ENCODE results near the gene MLN. TPM values are rescaled to one million over a fixed set of nuclear protein-coding genes. Genes with fewer than 3 reads are reported as not detected.

Gene MLN
- total RNA-seq, 1 experiment from 2014 or later, result not detected

DNA sequence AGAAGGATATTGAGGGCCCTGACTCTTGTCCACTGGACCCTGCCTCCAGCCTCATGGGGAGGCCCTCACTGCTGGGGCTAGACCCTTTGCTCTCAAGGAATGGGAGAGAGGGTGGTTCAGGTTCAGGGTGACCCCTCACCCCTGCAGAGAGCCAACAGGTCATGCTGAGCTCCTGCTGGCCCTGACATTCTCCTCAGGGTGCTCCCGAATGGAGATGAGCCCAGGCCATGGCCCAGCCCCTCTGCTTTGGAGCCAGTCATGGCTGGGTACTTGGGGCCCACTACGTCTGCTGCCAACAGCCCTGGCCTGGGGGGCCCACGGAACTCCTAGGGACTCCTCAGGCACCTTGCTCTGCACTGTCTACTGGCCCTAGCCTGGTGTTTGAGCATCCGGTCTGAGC, 49.2 kb upstream of the MLN start:
- no peak overlapping the region for H3K4me2 ChIP-seq (ENCODE audit: low read length)
- ChIA-PET POLR2A (no interaction called here), CTCF (no interaction called here), RAD21 (ENCODE audit: low non-redundant PET in 1 of 2, low total read pairs in 2 of 2, uncharacterized antibody in 2 of 2, unreplicated experiment in 2 of 2) (no interaction called here)
- H3K36me3 ChIP-seq (ENCODE audit: control insufficient read depth in 1 of 2, insufficient read depth in 2 of 2, low read length in 2 of 2), result no peaks in the 10 kb centered on the region
- no peaks in the 10 kb centered on the region for H4K20me1 ChIP-seq (ENCODE audit: insufficient read depth)
- H3K9me3 ChIP-seq (ENCODE audit: control insufficient read depth in 1 of 2, insufficient read depth in 1 of 2, low read depth in 1 of 2, low read length in 2 of 2), result no peaks in the 10 kb centered on the region
- no peaks in the 10 kb centered on the region for H3K79me2 ChIP-seq (ENCODE audit: insufficient read depth, low read length)
- H2AFZ ChIP-seq (ENCODE audit: low read depth, low read length, poor library complexity, severe bottlenecking), result no peak overlapping the region
- no peaks in the 10 kb centered on the region for H3K9me2 ChIP-seq (ENCODE audit: insufficient read depth)
- TF ChIP-seq FOSL1 (IDR thresholded peaks at IDR 0.05; ENCODE audit: low read depth) (no peak), EZH2 (IDR thresholded peaks at IDR 0.05) (no peak)
- TF ChIP-seq, protein P1, sequence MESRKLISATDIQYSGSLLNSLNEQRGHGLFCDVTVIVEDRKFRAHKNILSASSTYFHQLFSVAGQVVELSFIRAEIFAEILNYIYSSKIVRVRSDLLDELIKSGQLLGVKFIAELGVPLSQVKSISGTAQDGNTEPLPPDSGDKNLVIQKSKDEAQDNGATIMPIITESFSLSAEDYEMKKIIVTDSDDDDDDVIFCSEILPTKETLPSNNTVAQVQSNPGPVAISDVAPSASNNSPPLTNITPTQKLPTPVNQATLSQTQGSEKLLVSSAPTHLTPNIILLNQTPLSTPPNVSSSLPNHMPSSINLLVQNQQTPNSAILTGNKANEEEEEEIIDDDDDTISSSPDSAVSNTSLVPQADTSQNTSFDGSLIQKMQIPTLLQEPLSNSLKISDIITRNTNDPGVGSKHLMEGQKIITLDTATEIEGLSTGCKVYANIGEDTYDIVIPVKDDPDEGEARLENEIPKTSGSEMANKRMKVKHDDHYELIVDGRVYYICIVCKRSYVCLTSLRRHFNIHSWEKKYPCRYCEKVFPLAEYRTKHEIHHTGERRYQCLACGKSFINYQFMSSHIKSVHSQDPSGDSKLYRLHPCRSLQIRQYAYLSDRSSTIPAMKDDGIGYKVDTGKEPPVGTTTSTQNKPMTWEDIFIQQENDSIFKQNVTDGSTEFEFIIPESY (IDR thresholded peaks at IDR 0.05; ENCODE audit: extremely low read depth, insufficient replicate concordance, low read length), result no peak
- H3K4me1 ChIP-seq (ENCODE audit: control insufficient read depth in 1 of 2, insufficient read depth in 2 of 2, low read length in 2 of 2), result peaks cover 0 to 9% of the 10 kb centered on the region in 2 experiments; a peak in 1 of 4 replicates
- H3K27ac ChIP-seq (ENCODE audit: low read depth, low read length), result no peak overlapping the region
- intact Hi-C loops (cut with micrococcal nuclease), result no loop called here
- no peaks in the 10 kb centered on the region for H3K27me3 ChIP-seq (ENCODE audit: insufficient read depth, low read length)
- H3K9ac ChIP-seq (ENCODE audit: low read length), result no peak overlapping the region
- ATAC-seq (no peak), DNase-seq (ENCODE audit: low read depth, low spot score) (no peak)
- H3K4me3 ChIP-seq (replicated peaks in 1 of 2; ENCODE audit: low read depth in 1 of 2, low read length in 2 of 2), result no peak overlapping the region
- BruUV-seq (replicated peaks), result no TSS peak

DNA sequence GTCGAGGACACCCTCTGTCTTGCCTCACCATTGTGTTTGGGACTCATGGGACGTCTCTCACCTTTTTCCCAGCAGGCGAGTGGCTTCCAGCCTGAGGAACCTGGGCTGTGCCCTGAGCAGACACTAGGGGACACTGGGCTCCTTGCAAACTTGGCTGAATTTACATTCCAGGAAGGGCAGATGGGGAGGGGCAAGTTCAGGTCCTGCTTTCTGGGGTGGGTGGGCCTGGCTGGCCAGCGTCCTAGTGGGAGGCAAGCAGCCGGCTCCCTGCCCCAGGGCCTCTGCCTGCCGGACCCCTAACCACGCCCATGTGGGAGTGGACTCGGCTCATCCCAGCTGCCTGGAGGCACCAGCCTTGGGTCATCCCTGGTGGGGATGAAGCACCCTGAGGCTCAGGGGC, 48.2 kb upstream of the MLN start:
- intact Hi-C loops (cut with micrococcal nuclease), result loop anchor here (1.0 kb wide), 1 partner anchor 175 kb away; no protein-coding TSS in a partner anchor
- Histone ChIP-seq H3K4me1 (ENCODE audit: control insufficient read depth in 1 of 2, insufficient read depth in 2 of 2, low read length in 2 of 2) (peaks cover 0 to 9% of the 10 kb centered on the region in 2 experiments; a peak in 1 of 4 replicates), H2AFZ (ENCODE audit: low read depth, low read length, poor library complexity, severe bottlenecking) (peak overlapping the region; percentile 73), H3K9me3 (ENCODE audit: control insufficient read depth in 1 of 2, insufficient read depth in 1 of 2, low read depth in 1 of 2, low read length in 2 of 2) (no peaks in the 10 kb centered on the region), H3K36me3 (ENCODE audit: control insufficient read depth in 1 of 2, insufficient read depth in 2 of 2, low read length in 2 of 2) (no peaks in the 10 kb centered on the region), H3K27me3 (ENCODE audit: insufficient read depth, low read length) (no peaks in the 10 kb centered on the region), H3K9ac (ENCODE audit: low read length) (no peak overlapping the region), H3K4me2 (ENCODE audit: low read length) (peak overlapping the region; percentile 36), H3K79me2 (ENCODE audit: insufficient read depth, low read length) (no peaks in the 10 kb centered on the region), H3K4me3 (replicated peaks in 1 of 2; ENCODE audit: low read depth in 1 of 2, low read length in 2 of 2) (no peak overlapping the region), H3K27ac (ENCODE audit: low read depth, low read length) (no peak overlapping the region), H3K9me2 (ENCODE audit: insufficient read depth) (no peaks in the 10 kb centered on the region), H4K20me1 (ENCODE audit: insufficient read depth) (no peaks in the 10 kb centered on the region)
- no TSS peak for BruUV-seq (replicated peaks)
- RAD21 ChIA-PET (ENCODE audit: low non-redundant PET in 1 of 2, low total read pairs in 2 of 2, uncharacterized antibody in 2 of 2, unreplicated experiment in 2 of 2), result no interaction called here
- peak; percentile 31 for DNase-seq (ENCODE audit: low read depth, low spot score)
- peak; percentile 87 for TF ChIP-seq RAD21 (IDR thresholded peaks at IDR 0.05; ENCODE audit: low read depth)
- no peak for TF ChIP-seq ZFX (IDR thresholded peaks at IDR 0.05)
- TF ChIP-seq FOSL1 (IDR thresholded peaks at IDR 0.05; ENCODE audit: low read depth), result no peak
- no peak for TF ChIP-seq POLR2AphosphoS5 (IDR thresholded peaks at IDR 0.05; ENCODE audit: low read depth, low read length)
- TF ChIP-seq, protein P2, sequence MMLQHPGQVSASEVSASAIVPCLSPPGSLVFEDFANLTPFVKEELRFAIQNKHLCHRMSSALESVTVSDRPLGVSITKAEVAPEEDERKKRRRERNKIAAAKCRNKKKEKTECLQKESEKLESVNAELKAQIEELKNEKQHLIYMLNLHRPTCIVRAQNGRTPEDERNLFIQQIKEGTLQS (IDR thresholded peaks at IDR 0.05), result no peak
- no peak for TF ChIP-seq EGR1 (IDR thresholded peaks at IDR 0.05; ENCODE audit: low read depth)
- TF ChIP-seq, protein P1 (IDR thresholded peaks at IDR 0.05; ENCODE audit: extremely low read depth, insufficient replicate concordance, low read length), result no peak
- TF ChIP-seq SRF (IDR thresholded peaks at IDR 0.05; ENCODE audit: low read depth), result no peak
- TF ChIP-seq, protein P3, sequence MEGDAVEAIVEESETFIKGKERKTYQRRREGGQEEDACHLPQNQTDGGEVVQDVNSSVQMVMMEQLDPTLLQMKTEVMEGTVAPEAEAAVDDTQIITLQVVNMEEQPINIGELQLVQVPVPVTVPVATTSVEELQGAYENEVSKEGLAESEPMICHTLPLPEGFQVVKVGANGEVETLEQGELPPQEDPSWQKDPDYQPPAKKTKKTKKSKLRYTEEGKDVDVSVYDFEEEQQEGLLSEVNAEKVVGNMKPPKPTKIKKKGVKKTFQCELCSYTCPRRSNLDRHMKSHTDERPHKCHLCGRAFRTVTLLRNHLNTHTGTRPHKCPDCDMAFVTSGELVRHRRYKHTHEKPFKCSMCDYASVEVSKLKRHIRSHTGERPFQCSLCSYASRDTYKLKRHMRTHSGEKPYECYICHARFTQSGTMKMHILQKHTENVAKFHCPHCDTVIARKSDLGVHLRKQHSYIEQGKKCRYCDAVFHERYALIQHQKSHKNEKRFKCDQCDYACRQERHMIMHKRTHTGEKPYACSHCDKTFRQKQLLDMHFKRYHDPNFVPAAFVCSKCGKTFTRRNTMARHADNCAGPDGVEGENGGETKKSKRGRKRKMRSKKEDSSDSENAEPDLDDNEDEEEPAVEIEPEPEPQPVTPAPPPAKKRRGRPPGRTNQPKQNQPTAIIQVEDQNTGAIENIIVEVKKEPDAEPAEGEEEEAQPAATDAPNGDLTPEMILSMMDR (IDR thresholded peaks at IDR 0.05 in 2 of 3, conservative IDR thresholded peaks at IDR 0.05 in 1 of 3; ENCODE audit: borderline replicate concordance in 1 of 3, insufficient read depth in 1 of 3, low read depth in 2 of 3, low read length in 2 of 3), result peak; percentile 65 to 76 (median 66); a peak in 5 of 6 replicates
- ATAC-seq, result peak; percentile 92
- CTCF ChIA-PET, result interaction anchor here (1.5 kb wide), 1 partner anchor 176 kb away, joined by 8 read pairs; no protein-coding TSS in a partner anchor
- POLR2A ChIA-PET, result interaction anchor here (1.7 kb wide), 1 partner anchor 12 kb away, joined by 4 read pairs; no protein-coding TSS in a partner anchor
